T-cell (primary cell): ENCODE results near the gene IL17REL. TPM values are rescaled to one million over a fixed set of nuclear protein-coding genes. Genes with fewer than 3 reads are reported as not detected.

Experiments
- ATAC-seq, 4 experiments: fragments of 200-7000 bp in 3 of 4; fragments of 150-1000 bp in 1 of 4; cut with Tn5 transposase; replicated peaks in 1 of 4; 1 replicate in 3 of 4; 2 replicates in 1 of 4; pipeline ENCODE4 v1.10.0; 2021; ENCODE audit warnings: moderate library complexity in 3 of 4, mild to moderate bottlenecking in 2 of 4, moderate number of reproducible peaks in 1 of 4
- CTCF ChIA-PET, 2 donors: fragments of 300-600 bp; sonication (Branson Sonifier 250); formaldehyde crosslinking; loops; one replicate each; lab custom pipeline; 2022; ENCODE audit warnings: antibody characterized with exemption in 2 of 2; lab: Charles Lee
- POLR2A ChIA-PET, 2 donors: fragments of 300-600 bp; sonication (Branson Sonifier 250); formaldehyde crosslinking; loops; one replicate each; lab custom pipeline; 2022; ENCODE audit warnings: antibody characterized with exemption in 2 of 2; lab: Charles Lee
- DNase-seq, 35 experiments: peaks; one replicate each; pipeline versions ENCODE4 v3.0.0 to v3.0.0-alpha.2; 2013 to 2023
- H3K27ac ChIP-seq: one replicate; pipeline ENCODE4 v1.5.1; 2013; ENCODE audit warnings: low read length
- H3K27me3 ChIP-seq, 2 experiments: replicated peaks in 1 of 2; 1 replicate in 1 of 2; 2 replicates in 1 of 2; pipeline versions ENCODE4 v1.6.1 to v1.7.0; 2013; ENCODE audit warnings: low read length in 1 of 2, mixed read lengths in 1 of 2; ENCODE audit not compliant: control insufficient read depth in 2 of 2, insufficient read depth in 2 of 2; ENCODE audit errors: extremely low read depth in 1 of 2
- H3K36me3 ChIP-seq, 2 donors: 1 replicate in 1 of 2; 2 replicates in 1 of 2; pipeline versions ENCODE4 v1.6.1 to v1.7.0; 2013; ENCODE audit warnings: low read length in 1 of 2; ENCODE audit not compliant: control insufficient read depth in 2 of 2, insufficient read depth in 1 of 2; ENCODE audit errors: extremely low read depth in 1 of 2
- H3K4me1 ChIP-seq, 2 experiments: 1 replicate in 1 of 2; 2 replicates in 1 of 2; pipeline versions ENCODE4 v1.6.1 to v1.7.0; 2013; ENCODE audit warnings: low read length in 2 of 2, mixed read lengths in 1 of 2; ENCODE audit not compliant: insufficient read depth in 2 of 2, control insufficient read depth in 1 of 2; ENCODE audit errors: extremely low read depth in 1 of 2
- H3K4me3 ChIP-seq, 2 donors: 1 replicate in 1 of 2; 2 replicates in 1 of 2; pipeline versions ENCODE4 v1.5.1 to v1.7.0; 2013; ENCODE audit warnings: mild to moderate bottlenecking in 2 of 2, low read length in 1 of 2, moderate library complexity in 1 of 2; ENCODE audit not compliant: control insufficient read depth in 1 of 2; ENCODE audit errors: extremely low read depth in 1 of 2
- H3K9me3 ChIP-seq: 2 replicates; pipeline ENCODE4 v1.7.0; 2013
- H3K27ac Mint-ChIP-seq, 2 donors: one replicate each; pipeline ENCODE4 v1.8.0; 2020 to 2021; ENCODE audit warnings: mild to moderate bottlenecking in 2 of 2, mixed read lengths in 2 of 2
- H3K27me3 Mint-ChIP-seq, 2 donors: one replicate each; pipeline ENCODE4 v1.8.0; 2021 to 2022; ENCODE audit warnings: mixed read lengths in 2 of 2
- H3K36me3 Mint-ChIP-seq: one replicate; pipeline ENCODE4 v1.8.0; 2021; ENCODE audit warnings: mixed read lengths
- H3K4me1 Mint-ChIP-seq, 3 donors: one replicate each; pipeline ENCODE4 v1.8.0; 2020 to 2022; ENCODE audit warnings: mixed read lengths in 3 of 3, mild to moderate bottlenecking in 1 of 3
- H3K4me3 Mint-ChIP-seq, 3 donors: one replicate each; pipeline ENCODE4 v1.8.0; 2020 to 2022; ENCODE audit warnings: mild to moderate bottlenecking in 3 of 3, mixed read lengths in 3 of 3, moderate library complexity in 3 of 3
- H3K9me3 Mint-ChIP-seq, 3 donors: one replicate each; pipeline ENCODE4 v1.8.0; 2020 to 2022; ENCODE audit warnings: mixed read lengths in 3 of 3
- WGBS: methylation state at CpG from one replicate; pipeline ENCODE4 v1.1.5; 2013; ENCODE audit warnings: missing lambda C conversion rate; ENCODE audit not compliant: insufficient coverage; 5-methylcytosine and 5-hydroxymethylcytosine counted together
- total RNA-seq, 35 experiments: library from RNA in 6 of 35; stranded (reverse) in 6 of 35; fragments of 120-200 nt in 1 of 35; gene quantifications; one replicate each; pipeline versions ENCODE4 v1.2.1 to v1.2.4 and lab custom pipeline; 2013 to 2026

IL17REL gene
- total RNA-seq, 5 donors from 2014 or later (not counting 1 experiment from before 2014, with no cell fraction given): 0.10 TPM; not detected in 4

DNA sequence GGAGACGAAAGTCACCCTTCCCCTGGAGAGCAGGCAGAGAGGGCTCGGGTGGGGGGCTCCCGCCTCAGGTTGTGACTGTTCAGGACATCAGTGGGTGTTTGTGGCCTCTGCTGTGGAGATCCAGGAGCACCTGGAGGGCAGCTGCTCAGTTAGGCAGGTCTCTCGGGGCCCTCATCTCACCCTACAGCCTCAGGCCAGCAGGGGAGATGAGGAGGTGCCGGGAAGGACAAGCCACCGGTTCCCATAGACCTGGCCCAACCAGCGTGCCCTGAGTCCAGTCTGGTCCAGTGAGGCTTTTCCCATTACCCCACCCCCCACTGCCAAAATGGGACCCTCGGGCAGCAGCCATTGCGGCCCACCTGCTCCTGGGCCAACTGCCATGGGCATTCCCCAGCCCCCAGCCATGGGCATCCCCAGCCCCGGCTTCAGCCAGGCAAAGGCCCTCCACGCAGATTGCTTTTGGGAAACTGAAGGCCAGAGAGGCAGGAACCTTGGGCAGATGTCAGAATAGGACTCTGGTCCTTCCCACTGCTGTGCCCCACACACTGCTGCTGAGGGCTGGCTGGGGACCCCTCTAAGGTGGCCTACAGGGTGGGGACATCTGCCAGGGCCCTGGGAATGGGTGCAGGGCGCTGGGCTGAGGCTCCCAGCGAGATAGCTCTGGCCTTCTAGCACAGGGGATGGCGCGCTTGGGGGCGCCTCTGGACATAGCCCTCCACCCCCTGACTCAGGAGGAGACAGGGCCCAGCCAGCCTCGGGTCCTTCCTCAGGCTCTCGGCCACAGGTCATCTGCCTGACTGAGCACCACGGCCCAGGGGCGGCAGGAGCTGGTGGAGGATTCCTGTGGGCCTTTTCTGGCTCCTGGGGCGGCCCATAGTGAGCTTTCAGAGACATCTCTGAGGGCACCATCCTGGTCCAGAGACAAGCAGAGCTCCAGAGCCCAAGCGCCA lies 47.2 kb downstream of the IL17REL start:
- ChIA-PET CTCF (no interaction called here), POLR2A (no interaction called here)
- Mint-ChIP-seq H3K27ac (peak overlapping the region in 1 of 2 donors; percentile 49), H3K4me1 (peaks cover 30 to 46% (median 33%) of the 10 kb centered on the region in 3 donors), H3K36me3 (peaks cover 7% of the 10 kb centered on the region), H3K9me3 (no peaks in the 10 kb centered on the region), H3K27me3 (no peaks in the 10 kb centered on the region), H3K4me3 (peak overlapping the region in 1 of 3 donors; percentile 92)
- no peaks in the 10 kb centered on the region for H3K9me3 ChIP-seq
- H3K4me3 ChIP-seq: no peak overlapping the region
- 88% methylated on average over 14 of the region's 22 CpGs for WGBS
- no peak for ATAC-seq
- peaks cover 10 to 15% of the 10 kb centered on the region in 2 donors for H3K36me3 ChIP-seq
- DNase-seq: peak in 3 of 35 experiments; percentile 2 to 25 (median 17)
- no peak overlapping the region for H3K27ac ChIP-seq
- H3K4me1 ChIP-seq: peaks cover 7 to 69% of the 10 kb centered on the region in 2 experiments
- H3K27me3 ChIP-seq: peaks cover 0 to 4% of the 10 kb centered on the region in 2 experiments

DNA sequence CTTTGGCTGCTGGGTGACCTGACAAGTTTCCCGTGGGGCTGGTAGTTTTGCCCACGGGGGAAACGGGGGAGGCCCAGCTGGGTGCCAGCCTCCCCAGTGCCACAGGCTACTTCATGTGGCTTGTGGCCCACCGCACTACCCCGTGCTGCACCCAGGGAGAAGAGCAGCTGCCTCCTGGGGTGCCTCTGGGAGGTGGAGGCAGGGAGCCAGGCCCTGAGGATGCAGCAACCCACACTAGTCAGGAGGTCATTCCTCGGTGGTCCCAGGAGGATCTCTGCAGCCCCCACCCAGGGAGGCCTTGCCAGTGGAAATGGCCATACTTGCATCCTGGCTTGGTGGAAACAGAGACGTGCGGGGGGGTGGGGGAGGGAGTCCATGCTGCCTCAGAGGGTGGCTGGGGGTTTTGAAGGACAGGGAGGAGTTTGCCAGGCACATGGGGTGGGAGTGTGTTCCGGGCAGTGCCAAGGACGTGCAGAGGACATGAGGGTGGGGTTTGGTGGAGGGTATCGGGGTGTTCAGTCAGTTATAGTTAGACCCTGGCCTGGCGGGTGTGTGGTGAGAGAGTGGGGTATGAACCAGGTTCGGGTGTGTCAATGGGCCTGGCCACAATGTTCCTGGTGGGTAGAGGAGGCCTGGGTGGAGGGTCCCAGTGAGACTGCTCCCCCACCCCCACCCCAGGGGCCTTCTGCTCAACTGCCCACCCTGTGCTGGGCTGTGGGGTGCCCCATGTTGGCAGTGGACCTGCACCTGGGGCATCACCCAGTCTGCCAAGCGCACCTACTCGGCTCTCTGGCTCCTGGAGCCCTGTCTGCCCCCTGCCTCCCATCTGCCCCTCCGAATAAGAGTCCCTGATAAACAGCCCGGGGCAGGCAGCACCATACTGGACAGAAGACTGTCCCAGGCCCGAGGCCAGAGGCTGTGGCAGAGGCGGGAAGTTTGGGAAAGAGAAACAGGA lies 48.2 kb downstream of the IL17REL start:
- 57% methylated on average over 10 of the region's 19 CpGs for WGBS
- Histone ChIP-seq H3K4me3 (no peak overlapping the region), H3K4me1 (peaks cover 11 to 65% of the 10 kb centered on the region in 2 experiments)

DNA sequence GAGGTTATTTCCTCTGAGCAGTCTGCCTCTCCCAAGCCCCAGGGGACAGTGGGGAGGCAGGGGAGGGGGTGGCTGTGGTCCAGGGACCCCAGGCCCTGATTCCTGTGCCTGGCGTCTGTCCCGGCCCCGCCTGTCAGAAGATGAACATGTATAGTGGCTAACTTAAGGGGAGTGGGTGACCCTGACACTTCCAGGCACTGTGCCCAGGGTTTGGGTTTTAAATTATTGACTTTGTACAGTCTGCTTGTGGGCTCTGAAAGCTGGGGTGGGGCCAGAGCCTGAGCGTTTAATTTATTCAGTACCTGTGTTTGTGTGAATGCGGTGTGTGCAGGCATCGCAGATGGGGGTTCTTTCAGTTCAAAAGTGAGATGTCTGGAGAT lies 48.9 kb downstream of the IL17REL start:
- Mint-ChIP-seq H3K36me3 (peaks cover 7% of the 10 kb centered on the region), H3K4me1 (peaks cover 30 to 47% (median 34%) of the 10 kb centered on the region in 3 donors), H3K27ac (peak overlapping the region; percentile 68 to 87), H3K9me3 (no peaks in the 10 kb centered on the region), H3K4me3 (peak overlapping the region; percentile 75 to 92 (median 87)), H3K27me3 (no peaks in the 10 kb centered on the region)
- DNase-seq (peak in 6 of 35 experiments; percentile 0 to 39 (median 30)), ATAC-seq (no peak)
- Histone ChIP-seq H3K9me3 (no peaks in the 10 kb centered on the region), H3K4me3 (peak overlapping the region in 1 of 2 donors; percentile 3), H3K4me1 (peaks cover 13 to 65% of the 10 kb centered on the region in 2 experiments), H3K36me3 (peaks cover 10 to 15% of the 10 kb centered on the region in 2 donors), H3K27ac (peak overlapping the region; percentile 93), H3K27me3 (no peaks in the 10 kb centered on the region)
- 48% methylated on average over 4 of the region's 6 CpGs for WGBS
- ChIA-PET POLR2A (no interaction called here), CTCF (no interaction called here)

More for the DNA sequence above, 48.2 kb downstream of the IL17REL start:
- Histone ChIP-seq H3K27me3 (no peaks in the 10 kb centered on the region), H3K27ac (peak overlapping the region; percentile 93), H3K36me3 (peaks cover 10 to 15% of the 10 kb centered on the region in 2 donors), H3K9me3 (no peaks in the 10 kb centered on the region)
- Mint-ChIP-seq H3K9me3 (no peaks in the 10 kb centered on the region), H3K4me1 (peaks cover 30 to 41% (median 30%) of the 10 kb centered on the region in 3 donors), H3K27me3 (no peaks in the 10 kb centered on the region), H3K36me3 (peaks cover 7% of the 10 kb centered on the region), H3K27ac (peak overlapping the region; percentile 68 to 87), H3K4me3 (peak overlapping the region; percentile 13 to 92 (median 87))
- CTCF ChIA-PET: no interaction called here
- peak in 11 of 35 experiments; percentile 25 to 60 (median 42) for DNase-seq
- no peak for ATAC-seq
- POLR2A ChIA-PET: no interaction called here

DNA sequence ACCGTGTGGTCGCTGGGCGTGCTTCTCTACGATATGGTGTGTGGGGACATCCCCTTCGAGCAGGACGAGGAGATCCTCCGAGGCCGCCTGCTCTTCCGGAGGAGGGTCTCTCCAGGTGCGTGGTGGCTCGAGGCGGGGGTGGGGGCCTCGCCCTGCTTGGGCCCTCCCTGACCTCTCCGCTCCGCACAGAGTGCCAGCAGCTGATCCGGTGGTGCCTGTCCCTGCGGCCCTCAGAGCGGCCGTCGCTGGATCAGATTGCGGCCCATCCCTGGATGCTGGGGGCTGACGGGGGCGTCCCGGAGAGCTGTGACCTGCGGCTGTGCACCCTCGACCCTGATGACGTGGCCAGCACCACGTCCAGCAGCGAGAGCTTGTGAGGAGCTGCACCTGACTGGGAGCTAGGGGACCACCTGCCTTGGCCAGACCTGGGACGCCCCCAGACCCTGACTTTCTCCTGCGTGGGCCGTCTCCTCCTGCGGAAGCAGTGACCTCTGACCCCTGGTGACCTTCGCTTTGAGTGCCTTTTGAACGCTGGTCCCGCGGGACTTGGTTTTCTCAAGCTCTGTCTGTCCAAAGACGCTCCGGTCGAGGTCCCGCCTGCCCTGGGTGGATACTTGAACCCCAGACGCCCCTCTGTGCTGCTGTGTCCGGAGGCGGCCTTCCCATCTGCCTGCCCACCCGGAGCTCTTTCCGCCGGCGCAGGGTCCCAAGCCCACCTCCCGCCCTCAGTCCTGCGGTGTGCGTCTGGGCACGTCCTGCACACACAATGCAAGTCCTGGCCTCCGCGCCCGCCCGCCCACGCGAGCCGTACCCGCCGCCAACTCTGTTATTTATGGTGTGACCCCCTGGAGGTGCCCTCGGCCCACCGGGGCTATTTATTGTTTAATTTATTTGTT lies 49.6 kb downstream of the IL17REL start:
- H3K4me1 Mint-ChIP-seq: peaks cover 27 to 46% (median 34%) of the 10 kb centered on the region in 3 donors
- H3K4me1 ChIP-seq: peaks cover 13 to 65% of the 10 kb centered on the region in 2 experiments
- no peak for ATAC-seq
- H3K27me3 Mint-ChIP-seq: no peaks in the 10 kb centered on the region
- 60% methylated on average over 61 of the region's 63 CpGs for WGBS
- no peaks in the 10 kb centered on the region for H3K27me3 ChIP-seq
- H3K36me3 ChIP-seq: peaks cover 10 to 15% of the 10 kb centered on the region in 2 donors
- peak overlapping the region; percentile 75 to 92 (median 87) for H3K4me3 Mint-ChIP-seq
- peak overlapping the region; percentile 51 to 86 for H3K4me3 ChIP-seq
- CTCF ChIA-PET: interaction anchor here in 1 of 2 donors (0.5 to 1.2 kb wide), 4 partner anchors 8 to 563 kb away, joined by 3 to 7 read pairs (median 4); partner anchors contain the start of gene SCO2
- peak overlapping the region; percentile 69 to 87 for H3K27ac Mint-ChIP-seq
- DNase-seq: peak in 4 of 35 experiments; percentile 2 to 24 (median 6)
- POLR2A ChIA-PET: interaction anchor here in 1 of 2 donors (1.2 kb wide), 1 partner anchor 577 kb away, joined by 6 read pairs; no protein-coding TSS in a partner anchor
- H3K27ac ChIP-seq: peak overlapping the region; percentile 93
- H3K9me3 Mint-ChIP-seq: no peaks in the 10 kb centered on the region
- no peaks in the 10 kb centered on the region for H3K9me3 ChIP-seq
- H3K36me3 Mint-ChIP-seq: peaks cover 7% of the 10 kb centered on the region

DNA sequence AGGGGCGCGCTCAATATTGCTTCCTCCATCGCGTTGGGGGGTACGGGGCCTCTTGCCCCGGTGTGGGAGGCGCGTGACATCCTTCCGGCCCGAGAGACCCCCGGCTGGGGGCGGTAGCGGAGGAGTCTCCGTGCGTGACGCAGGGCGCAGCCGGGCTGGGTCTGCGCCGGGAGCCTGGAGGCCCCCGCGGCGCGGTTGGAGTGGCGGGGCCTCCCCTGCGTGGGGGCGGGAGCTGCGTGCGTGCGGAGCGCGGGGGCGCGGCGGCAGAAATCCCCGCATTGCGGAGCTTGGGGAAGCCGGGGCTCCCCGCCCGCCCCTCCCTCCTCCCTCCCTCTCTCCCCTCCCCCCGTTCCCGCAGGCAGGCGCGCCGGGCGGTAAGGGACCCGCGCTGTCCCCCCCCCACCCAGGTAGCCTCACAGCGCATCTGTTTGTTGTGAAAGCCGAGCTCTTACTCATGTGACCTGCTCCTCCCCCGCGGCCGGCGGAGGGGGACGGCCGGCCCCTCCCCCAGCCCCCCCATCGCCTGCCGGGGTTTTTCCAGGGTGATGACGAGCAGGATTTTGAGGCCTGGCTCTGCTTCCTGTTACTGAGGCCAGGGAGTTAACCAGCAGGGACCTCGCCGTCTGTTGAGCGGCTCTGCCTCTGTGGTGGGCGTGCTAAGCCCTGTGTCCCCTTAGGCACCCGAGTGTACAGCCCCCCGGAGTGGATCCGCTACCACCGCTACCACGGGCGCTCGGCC lies 50.4 kb downstream of the IL17REL start:
- H3K36me3 Mint-ChIP-seq: peaks cover 7% of the 10 kb centered on the region
- Histone ChIP-seq H3K9me3 (no peaks in the 10 kb centered on the region), H3K4me1 (peaks cover 13 to 61% of the 10 kb centered on the region in 2 experiments), H3K4me3 (peak overlapping the region; percentile 51 to 86), H3K36me3 (peaks cover 10 to 15% of the 10 kb centered on the region in 2 donors), H3K27ac (peak overlapping the region; percentile 97), H3K27me3 (no peaks in the 10 kb centered on the region)
- H3K4me1 Mint-ChIP-seq: peaks cover 19 to 41% (median 30%) of the 10 kb centered on the region in 3 donors
- H3K27ac Mint-ChIP-seq: peak overlapping the region; percentile 81 to 87
- POLR2A ChIA-PET: interaction anchor here in 1 of 2 donors (1.2 kb wide), 1 partner anchor 578 kb away, joined by 6 read pairs; no protein-coding TSS in a partner anchor
- ATAC-seq (peak in 3 of 4 experiments; percentile 6 to 54 (median 8)), DNase-seq (peak; percentile 32 to 93 (median 78))
- 4% methylated on average over 47 of the region's 70 CpGs for WGBS
- H3K4me3 Mint-ChIP-seq: peak overlapping the region; percentile 87 to 92 (median 87)
- H3K27me3 Mint-ChIP-seq: no peaks in the 10 kb centered on the region
- no peaks in the 10 kb centered on the region for H3K9me3 Mint-ChIP-seq
- CTCF ChIA-PET: interaction anchor here in 1 of 2 donors (0.5 to 1.2 kb wide), 4 partner anchors 9 to 563 kb away, joined by 3 to 7 read pairs (median 4); partner anchors contain the start of gene SCO2
